ENCODE results near the gene ASTN1. TPM values are rescaled to one million over a fixed set of nuclear protein-coding genes. Genes with fewer than 3 reads are reported as not detected.

The ASTN1 gene
- total RNA-seq, 4 donors from 2014 or later, result 0.13 to 3.7 (median 0.84) TPM

DNA sequence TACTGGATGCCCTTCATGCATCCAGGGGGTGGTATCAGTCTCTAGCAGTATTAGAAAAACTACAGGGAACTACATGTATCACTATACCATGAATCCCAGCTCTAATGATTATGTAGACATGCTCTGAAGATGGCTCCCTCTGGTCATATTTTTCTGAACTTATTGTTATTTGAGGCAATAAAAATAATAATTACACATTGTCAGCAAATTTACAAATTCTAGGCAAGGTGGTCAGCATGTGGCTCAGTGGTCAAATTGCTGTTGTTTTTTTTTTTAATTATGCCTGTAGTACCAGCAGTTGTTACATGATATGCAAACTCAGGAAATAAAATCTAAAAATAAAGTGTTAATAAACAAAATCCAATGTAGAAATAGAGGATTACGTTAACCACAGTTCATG lies 22.5 kb downstream of the ASTN1 start:
- ATAC-seq (ENCODE audit: low FRiP score) (no peak), DNase-seq (ENCODE audit: low spot score) (no peak)
- TF ChIP-seq, protein P1, sequence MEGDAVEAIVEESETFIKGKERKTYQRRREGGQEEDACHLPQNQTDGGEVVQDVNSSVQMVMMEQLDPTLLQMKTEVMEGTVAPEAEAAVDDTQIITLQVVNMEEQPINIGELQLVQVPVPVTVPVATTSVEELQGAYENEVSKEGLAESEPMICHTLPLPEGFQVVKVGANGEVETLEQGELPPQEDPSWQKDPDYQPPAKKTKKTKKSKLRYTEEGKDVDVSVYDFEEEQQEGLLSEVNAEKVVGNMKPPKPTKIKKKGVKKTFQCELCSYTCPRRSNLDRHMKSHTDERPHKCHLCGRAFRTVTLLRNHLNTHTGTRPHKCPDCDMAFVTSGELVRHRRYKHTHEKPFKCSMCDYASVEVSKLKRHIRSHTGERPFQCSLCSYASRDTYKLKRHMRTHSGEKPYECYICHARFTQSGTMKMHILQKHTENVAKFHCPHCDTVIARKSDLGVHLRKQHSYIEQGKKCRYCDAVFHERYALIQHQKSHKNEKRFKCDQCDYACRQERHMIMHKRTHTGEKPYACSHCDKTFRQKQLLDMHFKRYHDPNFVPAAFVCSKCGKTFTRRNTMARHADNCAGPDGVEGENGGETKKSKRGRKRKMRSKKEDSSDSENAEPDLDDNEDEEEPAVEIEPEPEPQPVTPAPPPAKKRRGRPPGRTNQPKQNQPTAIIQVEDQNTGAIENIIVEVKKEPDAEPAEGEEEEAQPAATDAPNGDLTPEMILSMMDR (IDR thresholded peaks at IDR 0.05), result no peak

GRCh38 chr1:177138347-177138746 lies 26.2 kb downstream of the ASTN1 start:
- TF ChIP-seq, protein P1 (IDR thresholded peaks at IDR 0.05), result no peak
- DNase-seq (ENCODE audit: low spot score), result no peak
- ATAC-seq (ENCODE audit: low FRiP score), result no peak

- no peak for DNase-seq (ENCODE audit: low spot score)
- TF ChIP-seq, protein P1 (IDR thresholded peaks at IDR 0.05), result no peak
- no peak for ATAC-seq (ENCODE audit: low FRiP score)
These were observed 26.7 kb downstream of the ASTN1 start for GRCh38 chr1:177137814-177138213.

- TF ChIP-seq, protein P1 (IDR thresholded peaks at IDR 0.05), result no peak
- ATAC-seq (ENCODE audit: low FRiP score) (no peak), DNase-seq (ENCODE audit: low spot score) (no peak)
These were observed 29.3 kb downstream of the ASTN1 start for GRCh38 chr1:177135250-177135649.

DNA sequence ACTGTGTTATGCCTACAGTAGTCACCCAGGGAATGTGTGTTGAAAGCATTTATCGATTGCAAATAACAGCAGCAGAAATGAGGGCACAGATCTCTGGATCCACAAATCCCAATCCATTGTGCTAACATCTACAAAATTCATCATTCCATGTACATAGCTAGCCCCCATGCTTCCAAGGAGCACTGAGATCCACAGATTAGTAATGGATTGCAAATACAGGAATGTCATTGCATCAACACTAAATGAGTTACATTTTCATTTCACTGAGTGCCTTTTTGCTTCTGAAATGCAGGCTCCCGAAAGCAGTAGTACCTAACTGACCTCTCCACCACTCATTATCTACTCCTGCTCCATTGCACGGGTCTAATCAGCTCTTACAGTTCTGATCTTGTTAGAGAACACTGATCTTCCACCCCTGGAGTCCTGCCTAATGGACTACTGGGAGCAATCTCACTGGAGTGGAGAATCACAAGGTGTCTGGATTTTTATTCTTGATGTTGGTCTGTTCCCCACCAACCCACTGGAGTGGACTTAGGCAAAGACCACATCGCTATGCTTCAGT lies 30.5 kb downstream of the ASTN1 start:
- DNase-seq (ENCODE audit: low spot score) (no peak), ATAC-seq (ENCODE audit: low FRiP score) (no peak)
- TF ChIP-seq, protein P1 (IDR thresholded peaks at IDR 0.05), result no peak

GRCh38 chr1:177132141-177132540 lies 32.4 kb downstream of the ASTN1 start:
- ATAC-seq (ENCODE audit: low FRiP score), result no peak
- DNase-seq (ENCODE audit: low spot score), result no peak
- TF ChIP-seq, protein P1 (IDR thresholded peaks at IDR 0.05), result no peak

GRCh38 chr1:177131723-177132122 lies 32.8 kb downstream of the ASTN1 start:
- no peak for ATAC-seq (ENCODE audit: low FRiP score)

More at GRCh38 chr1:177131723-177132122, 32.8 kb downstream of the ASTN1 start:
- no peak for DNase-seq (ENCODE audit: low spot score)
- TF ChIP-seq, protein P1 (IDR thresholded peaks at IDR 0.05), result no peak
